Fibroblast of skin of left biceps (primary cell): Measurements from ENCODE around the gene CENPH.
"Not testable (repeated sequence)": the region's sequence is repeated elsewhere in the genome, so short reads cannot be mapped to it uniquely, and the experiment has no call there.

ENCODE experiments used
- DNase-seq, 2 experiments: peaks; one replicate each; pipeline ENCODE4 v3.0.0-alpha.2; 2013; ENCODE audit warnings: low read depth in 2 of 2

CENPH gene

GRCh38 chr5:69250593-69250992 lies 61.2 kb downstream of the CENPH start:
- DNase-seq: no peak

GRCh38 chr5:69252437-69252836 lies 63.1 kb downstream of the CENPH start:
- no peak for DNase-seq

GRCh38 chr5:69255940-69256339 lies 66.6 kb downstream of the CENPH start:
- DNase-seq: not testable (repeated sequence)

- no peak for DNase-seq
Observed at GRCh38 chr5:69257577-69257976, 68.2 kb downstream of the CENPH start.
